Measurements from ENCODE around the gene MRPL3.

Gene MRPL3

DNA sequence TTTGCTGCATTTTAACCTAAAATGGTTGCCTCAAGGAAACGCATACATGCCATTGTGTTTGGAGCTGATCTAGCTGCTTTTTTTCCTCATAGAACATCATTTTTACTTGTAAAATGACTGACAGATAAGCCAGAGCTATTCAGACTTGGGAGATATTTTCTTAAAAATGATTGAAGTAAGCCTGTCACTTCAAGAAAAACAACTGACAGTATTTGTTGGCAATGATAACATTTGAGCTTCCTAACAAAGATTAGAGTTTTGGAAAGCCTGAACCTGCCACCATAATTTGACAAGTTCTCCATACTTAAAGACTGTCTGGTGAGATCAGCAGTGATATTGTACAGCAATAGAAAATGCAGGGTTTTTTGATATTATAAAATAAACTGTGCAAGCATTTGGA, 27.6 kb upstream of the MRPL3 start:
- no peak overlapping the region for H3K4me3 ChIP-seq (ENCODE audit: low read depth, low read length)
- TF ChIP-seq, protein P1, sequence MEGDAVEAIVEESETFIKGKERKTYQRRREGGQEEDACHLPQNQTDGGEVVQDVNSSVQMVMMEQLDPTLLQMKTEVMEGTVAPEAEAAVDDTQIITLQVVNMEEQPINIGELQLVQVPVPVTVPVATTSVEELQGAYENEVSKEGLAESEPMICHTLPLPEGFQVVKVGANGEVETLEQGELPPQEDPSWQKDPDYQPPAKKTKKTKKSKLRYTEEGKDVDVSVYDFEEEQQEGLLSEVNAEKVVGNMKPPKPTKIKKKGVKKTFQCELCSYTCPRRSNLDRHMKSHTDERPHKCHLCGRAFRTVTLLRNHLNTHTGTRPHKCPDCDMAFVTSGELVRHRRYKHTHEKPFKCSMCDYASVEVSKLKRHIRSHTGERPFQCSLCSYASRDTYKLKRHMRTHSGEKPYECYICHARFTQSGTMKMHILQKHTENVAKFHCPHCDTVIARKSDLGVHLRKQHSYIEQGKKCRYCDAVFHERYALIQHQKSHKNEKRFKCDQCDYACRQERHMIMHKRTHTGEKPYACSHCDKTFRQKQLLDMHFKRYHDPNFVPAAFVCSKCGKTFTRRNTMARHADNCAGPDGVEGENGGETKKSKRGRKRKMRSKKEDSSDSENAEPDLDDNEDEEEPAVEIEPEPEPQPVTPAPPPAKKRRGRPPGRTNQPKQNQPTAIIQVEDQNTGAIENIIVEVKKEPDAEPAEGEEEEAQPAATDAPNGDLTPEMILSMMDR (IDR thresholded peaks at IDR 0.05; ENCODE audit: insufficient read depth, low read length, missing control alignments), result no peak
- no peak for DNase-seq (ENCODE audit: low read depth, low spot score)
- ChIA-PET CTCF (interaction anchor here (1.4 kb wide), 1 partner anchor 500 kb away, joined by 3 read pairs; no protein-coding TSS in a partner anchor), POLR2A (no interaction called here)

DNA sequence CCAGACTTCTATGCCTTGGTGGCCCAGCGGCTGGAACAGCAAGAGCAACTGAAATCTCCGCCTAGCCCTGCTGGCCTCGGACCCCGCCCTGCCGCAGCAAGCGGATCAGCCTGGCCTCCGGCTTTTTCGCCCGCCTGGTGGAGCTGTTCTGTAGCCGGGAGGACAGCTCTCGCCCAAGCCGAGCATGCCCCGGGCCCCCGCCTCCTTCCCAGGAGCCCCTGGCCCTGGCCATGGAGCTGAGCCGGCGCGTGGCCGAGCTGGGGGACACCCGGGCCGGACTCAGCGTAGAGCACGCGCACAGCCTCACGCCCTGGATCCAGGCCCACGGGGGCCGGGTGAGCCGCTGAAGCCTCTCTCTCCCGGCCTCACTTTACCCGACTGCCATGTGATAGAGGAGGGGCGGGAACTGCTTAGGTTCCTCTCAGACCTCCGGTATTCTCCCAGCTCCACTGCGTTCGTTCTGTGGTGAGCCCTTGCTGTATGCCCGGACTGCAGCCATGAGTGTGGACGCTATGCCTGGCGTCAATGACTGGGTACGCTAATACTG, 24.1 kb upstream of the MRPL3 start:
- no peak for DNase-seq (ENCODE audit: low read depth, low spot score)
- POLR2A ChIA-PET, result no interaction called here
- peak overlapping the region; percentile 52 for H3K4me3 ChIP-seq (ENCODE audit: low read depth, low read length)
- TF ChIP-seq, protein P1 (IDR thresholded peaks at IDR 0.05; ENCODE audit: insufficient read depth, low read length, missing control alignments), result peak; percentile 76
- CTCF ChIA-PET, result interaction anchor here (0.6 to 2.2 kb wide), 11 partner anchors 9 to 503 kb away, joined by 3 to 12 read pairs (median 4); no protein-coding TSS in a partner anchor

DNA sequence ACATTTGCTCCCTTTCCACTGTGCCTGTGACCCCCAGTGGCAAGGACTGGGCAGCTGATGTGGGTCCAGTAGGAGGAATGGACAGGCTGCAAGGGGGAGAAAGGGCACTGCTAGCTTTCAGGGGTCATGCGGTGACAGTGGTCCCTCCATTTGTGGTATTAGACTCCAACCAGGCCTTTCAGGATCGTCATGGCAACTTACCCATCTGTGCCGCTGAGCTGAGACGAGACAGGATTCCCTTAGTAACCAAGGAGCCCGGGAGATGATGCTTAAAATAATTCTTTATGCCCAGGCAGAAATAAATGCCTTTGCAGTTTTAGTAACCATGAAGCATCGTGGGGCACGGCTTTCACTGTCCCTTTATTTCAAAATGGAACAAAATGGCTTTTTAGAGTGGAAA, 15.9 kb upstream of the MRPL3 start:
- H3K4me3 ChIP-seq (ENCODE audit: low read depth, low read length), result no peak overlapping the region
- POLR2A ChIA-PET, result no interaction called here
- TF ChIP-seq, protein P1 (IDR thresholded peaks at IDR 0.05; ENCODE audit: insufficient read depth, low read length, missing control alignments), result no peak
- CTCF ChIA-PET, result no interaction called here
- no peak for DNase-seq (ENCODE audit: low read depth, low spot score)

DNA sequence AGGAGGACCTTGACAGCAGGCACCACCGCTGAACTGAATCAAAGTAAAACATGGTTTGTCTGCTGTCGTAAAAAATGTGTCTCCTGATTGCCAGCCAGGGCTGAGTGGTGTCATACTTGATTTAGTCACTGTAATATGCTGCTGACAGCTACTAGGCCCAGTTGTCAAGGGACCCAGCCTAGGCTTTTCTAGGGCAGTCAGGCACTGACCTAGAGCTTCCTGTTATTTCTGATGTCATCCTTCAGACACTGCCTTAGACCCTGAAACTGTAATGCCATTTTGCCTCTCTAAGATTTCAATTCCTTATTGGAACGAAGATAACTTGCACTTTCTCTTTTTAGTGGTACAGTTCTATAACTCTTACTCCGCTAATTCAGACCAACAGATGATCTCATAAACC, 2.6 kb upstream of the MRPL3 start:
- ChIA-PET POLR2A (no interaction called here), CTCF (no interaction called here)
- no peak overlapping the region for H3K4me3 ChIP-seq (ENCODE audit: low read depth, low read length)
- TF ChIP-seq, protein P1 (IDR thresholded peaks at IDR 0.05; ENCODE audit: insufficient read depth, low read length, missing control alignments), result no peak
- DNase-seq (ENCODE audit: low read depth, low spot score), result no peak

DNA sequence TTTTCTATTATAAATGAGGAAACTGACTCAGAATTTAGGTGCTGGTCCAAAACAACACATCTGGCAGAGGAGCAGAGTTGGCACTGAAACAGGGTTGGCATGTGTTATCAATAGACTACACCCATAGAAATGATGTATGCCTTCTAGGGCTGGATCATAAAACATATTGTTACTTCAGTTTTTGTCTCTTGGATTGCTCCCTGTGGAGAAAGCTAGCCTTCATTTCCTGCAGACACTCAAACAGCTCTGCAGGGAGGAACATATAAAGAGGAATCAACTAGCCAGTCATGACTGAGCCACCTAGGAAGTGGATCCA, 507 bp upstream of the MRPL3 start:
- POLR2A ChIA-PET, result no interaction called here

DNA sequence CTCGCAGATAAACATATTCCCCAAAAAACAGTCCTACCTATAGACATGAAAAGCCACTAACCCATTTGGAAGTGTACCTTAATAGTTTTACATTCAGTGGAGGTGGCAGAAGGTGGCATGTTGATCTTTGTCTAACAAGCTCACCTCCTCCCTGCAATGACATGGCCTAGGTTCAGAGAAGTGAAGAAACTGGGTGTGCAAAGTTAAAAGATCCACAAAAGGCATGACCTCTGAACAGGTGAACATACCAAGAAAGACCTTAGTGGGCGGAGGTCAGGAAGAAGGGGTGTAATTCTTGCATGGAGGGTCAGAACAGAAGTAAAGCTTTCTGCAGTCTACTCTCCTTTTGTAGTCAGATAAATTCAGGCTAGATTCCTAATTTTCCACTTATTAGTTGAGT, 822 bp downstream of the MRPL3 start:
- H3K4me3 ChIP-seq (ENCODE audit: low read depth, low read length), result peak overlapping the region; percentile 98
- CTCF ChIA-PET, result no interaction called here
- POLR2A ChIA-PET, result interaction anchor here (1.2 kb wide), 1 partner anchor 10 kb away, joined by 3 read pairs; no protein-coding TSS in a partner anchor
- TF ChIP-seq, protein P1 (IDR thresholded peaks at IDR 0.05; ENCODE audit: insufficient read depth, low read length, missing control alignments), result no peak
- DNase-seq (ENCODE audit: low read depth, low spot score), result no peak

More for the DNA sequence above, 507 bp upstream of the MRPL3 start:
- TF ChIP-seq, protein P1 (IDR thresholded peaks at IDR 0.05; ENCODE audit: insufficient read depth, low read length, missing control alignments), result no peak
- DNase-seq (ENCODE audit: low read depth, low spot score), result no peak
- peak overlapping the region; percentile 98 for H3K4me3 ChIP-seq (ENCODE audit: low read depth, low read length)
- CTCF ChIA-PET, result interaction anchor here (1.0 to 1.2 kb wide), 2 partner anchors 13 to 292 kb away, joined by 3 to 4 read pairs; no protein-coding TSS in a partner anchor
